Mucosa of stomach (tissue), 1 donor: ENCODE results near the gene CELSR1.

Experiments used
- H3K27me3 ChIP-seq: one replicate; pipeline ENCODE4 v1.7.0; 2013; ENCODE audit warnings: mild to moderate bottlenecking, low read length; ENCODE audit not compliant: control insufficient read depth, insufficient read depth
- H3K36me3 ChIP-seq: one replicate; pipeline ENCODE4 v1.7.0; 2013; ENCODE audit warnings: low read length; ENCODE audit not compliant: control insufficient read depth, insufficient read depth
- H3K4me1 ChIP-seq: one replicate; pipeline ENCODE4 v1.7.0; 2013; ENCODE audit warnings: mild to moderate bottlenecking, low read length; ENCODE audit not compliant: control insufficient read depth, insufficient read depth
- H3K4me3 ChIP-seq: one replicate; pipeline ENCODE4 v1.7.0; 2013; ENCODE audit warnings: low read length
- H3K9ac ChIP-seq: one replicate; pipeline ENCODE4 v1.7.0; 2013; ENCODE audit warnings: mild to moderate bottlenecking, low read length, moderate library complexity
- H3K9me3 ChIP-seq: one replicate; pipeline ENCODE4 v1.7.0; 2013; ENCODE audit warnings: mild to moderate bottlenecking, low read length, moderate library complexity; ENCODE audit not compliant: control insufficient read depth
- donor health status: Pancreatic carcinoma.

Gene CELSR1

DNA sequence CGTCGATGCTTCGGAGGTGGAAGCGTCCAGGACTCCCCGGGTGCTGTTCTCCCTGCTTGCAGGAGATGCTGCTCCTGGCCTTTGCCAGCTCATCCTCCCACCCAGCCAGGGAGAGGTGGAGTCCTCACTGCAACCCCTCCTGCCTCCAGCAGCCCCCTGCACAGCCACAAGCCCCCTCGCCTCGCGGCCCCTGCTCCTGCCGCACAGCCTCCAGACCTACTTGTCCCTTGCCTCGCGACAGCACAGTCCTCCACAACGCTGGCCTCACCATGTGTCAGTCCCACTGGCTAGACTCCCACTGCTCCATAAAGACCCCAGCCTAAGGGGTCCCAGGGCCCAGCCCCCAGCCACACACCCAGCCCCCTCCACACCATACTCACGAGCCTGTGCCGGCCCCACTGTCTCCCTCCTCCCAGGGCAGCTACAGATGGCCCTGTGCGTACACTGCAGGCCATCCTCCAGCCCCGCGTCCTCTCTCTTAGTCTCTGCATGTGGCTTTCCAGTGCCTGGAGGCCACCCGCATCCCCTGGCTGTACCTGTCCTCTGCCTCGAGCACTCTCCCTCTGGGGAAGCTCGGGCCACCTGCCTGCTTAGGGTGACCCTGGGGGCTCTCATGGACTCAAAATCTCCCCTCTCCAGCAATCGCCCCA is 91.5 kb downstream of the CELSR1 start:
- Histone ChIP-seq H3K9ac (no peak overlapping the region), H3K9me3 (no peaks in the 10 kb centered on the region), H3K36me3 (no peaks in the 10 kb centered on the region), H3K27me3 (peaks cover 4% of the 10 kb centered on the region), H3K4me3 (no peak overlapping the region), H3K4me1 (peaks cover 28% of the 10 kb centered on the region)

DNA sequence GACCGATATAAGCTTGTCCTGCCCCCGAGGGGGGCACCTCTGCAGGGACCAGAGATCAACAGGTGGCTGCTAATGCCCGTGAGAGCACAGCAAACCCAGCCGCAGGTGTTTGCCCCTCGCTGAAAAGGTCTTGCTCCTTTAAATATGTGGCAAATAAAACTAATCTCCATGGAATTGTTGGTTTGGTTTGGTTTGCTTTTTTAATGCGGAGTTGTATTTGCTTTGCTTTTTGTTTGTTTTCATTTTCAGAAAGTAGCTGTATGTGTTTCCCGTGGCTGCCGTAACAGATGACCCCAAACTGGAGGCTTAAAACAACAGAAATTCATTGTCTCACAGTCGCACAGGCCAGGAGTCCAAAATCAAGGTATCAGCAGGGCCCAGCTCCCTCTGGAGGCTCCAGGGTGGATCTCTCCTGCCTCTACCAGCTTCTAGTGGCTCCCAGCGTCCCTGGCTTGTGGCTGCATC is 93.0 kb downstream of the CELSR1 start:
- peak overlapping the region; percentile 50 for H3K9ac ChIP-seq
- H3K27me3 ChIP-seq: no peaks in the 10 kb centered on the region
- peaks cover 22% of the 10 kb centered on the region for H3K4me1 ChIP-seq
- H3K36me3 ChIP-seq: no peaks in the 10 kb centered on the region
- no peak overlapping the region for H3K4me3 ChIP-seq
- no peaks in the 10 kb centered on the region for H3K9me3 ChIP-seq

DNA sequence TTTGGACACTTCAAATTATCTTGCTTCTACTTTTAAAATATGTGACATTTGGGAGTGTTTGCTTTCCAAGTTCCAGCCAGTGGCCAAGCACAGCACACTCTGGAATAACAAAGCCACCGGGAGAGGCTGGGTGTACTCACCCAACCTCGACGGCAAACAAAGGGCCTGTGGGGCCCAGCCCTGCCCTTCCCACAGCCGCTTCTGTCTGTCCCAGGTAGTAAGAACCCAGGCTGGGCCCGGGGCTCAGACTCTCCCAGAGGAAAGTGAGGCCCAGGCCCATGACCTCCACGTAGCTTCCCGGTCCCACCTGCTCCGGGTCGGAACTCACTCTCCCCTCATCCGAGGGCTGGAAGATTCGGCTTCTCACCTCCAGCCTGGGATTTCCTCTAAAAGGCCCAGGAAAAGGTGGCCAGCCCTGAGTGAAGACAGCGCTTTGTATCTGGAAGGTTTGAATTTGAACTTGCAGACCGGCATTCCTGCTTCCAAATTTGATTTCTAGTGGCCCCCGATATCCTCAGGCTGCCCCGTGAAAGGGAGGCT is 93.5 kb downstream of the CELSR1 start:
- peak overlapping the region; percentile 50 for H3K9ac ChIP-seq
- no peak overlapping the region for H3K4me3 ChIP-seq
- H3K9me3 ChIP-seq: no peaks in the 10 kb centered on the region
- no peaks in the 10 kb centered on the region for H3K36me3 ChIP-seq
- no peaks in the 10 kb centered on the region for H3K27me3 ChIP-seq
- H3K4me1 ChIP-seq: peaks cover 22% of the 10 kb centered on the region

DNA sequence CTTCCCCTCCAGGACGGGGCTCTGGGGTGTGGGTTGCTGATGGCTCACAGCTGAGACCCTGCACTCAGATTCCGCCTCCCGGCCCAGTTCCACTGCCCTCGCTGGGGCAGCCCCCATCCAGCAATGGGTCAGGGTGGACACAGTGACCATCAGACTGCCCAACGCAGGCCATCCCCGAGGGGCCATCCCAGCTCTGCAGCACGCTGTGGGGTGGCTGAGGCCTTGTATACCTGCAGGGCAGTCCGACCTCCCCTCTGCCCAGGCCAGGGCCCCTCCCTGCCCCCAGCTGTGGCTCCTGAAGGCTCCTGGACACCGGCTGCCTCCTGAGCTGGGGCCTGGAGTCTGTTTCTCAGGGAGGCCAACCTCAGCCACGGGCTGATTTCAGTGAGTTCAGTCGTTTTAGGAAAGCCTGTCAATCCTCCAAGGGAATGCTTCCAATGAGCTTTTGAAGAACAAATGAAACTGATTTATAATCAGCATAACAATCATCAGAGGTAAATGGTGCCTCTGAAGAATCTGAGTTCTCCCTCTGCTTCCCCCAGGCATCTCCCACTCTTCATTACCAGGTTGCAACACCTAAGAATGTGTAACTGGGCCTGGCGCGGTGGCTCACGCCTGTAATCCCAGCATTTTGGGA is 95.1 kb downstream of the CELSR1 start:
- H3K27me3 ChIP-seq: no peaks in the 10 kb centered on the region
- H3K4me3 ChIP-seq: no peak overlapping the region
- H3K36me3 ChIP-seq: no peaks in the 10 kb centered on the region
- no peaks in the 10 kb centered on the region for H3K9me3 ChIP-seq
- H3K9ac ChIP-seq: no peak overlapping the region
- H3K4me1 ChIP-seq: peaks cover 22% of the 10 kb centered on the region

DNA sequence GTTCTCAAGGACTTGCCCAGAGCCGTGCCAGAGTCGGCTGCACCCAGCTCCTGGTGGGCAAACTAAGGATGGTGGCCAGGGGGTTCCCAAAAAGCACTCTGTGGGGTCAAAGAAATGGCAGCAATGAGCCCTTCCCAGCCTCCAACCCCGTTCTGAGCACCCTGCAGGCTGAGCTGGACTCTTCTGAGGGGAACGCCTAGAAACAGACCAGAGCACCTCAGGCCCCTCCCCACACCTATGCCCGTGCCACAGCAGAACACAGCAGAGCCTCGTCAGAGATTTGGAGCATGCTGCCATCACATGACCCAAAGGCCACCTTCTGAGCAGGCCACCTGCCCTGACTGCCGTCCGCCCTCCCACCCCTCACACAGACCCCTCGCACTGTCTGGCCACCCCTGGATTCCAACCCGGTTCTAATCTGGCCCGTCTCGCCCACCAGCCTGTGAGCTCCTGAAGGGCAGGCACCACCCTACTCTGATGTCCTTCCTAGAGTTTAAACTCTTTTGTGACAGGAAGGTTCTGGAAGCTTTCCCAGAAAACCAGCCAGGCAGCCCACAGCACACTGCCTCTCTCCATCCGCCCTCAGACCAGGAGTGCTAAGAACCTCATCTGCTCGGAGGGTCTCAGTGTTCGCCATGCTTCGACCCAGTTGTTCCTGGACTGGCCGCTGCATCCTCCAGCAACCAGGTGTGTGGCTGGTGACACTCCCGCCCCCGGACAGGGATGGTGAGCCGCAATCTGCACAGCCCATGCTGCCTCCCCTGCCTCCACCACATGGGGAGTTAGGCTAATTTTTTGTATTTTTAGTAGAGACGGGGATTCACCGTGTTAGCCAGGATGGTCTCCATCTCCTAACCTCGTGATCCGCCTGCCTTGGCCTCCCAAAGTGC is 97.6 kb downstream of the CELSR1 start:
- no peak overlapping the region for H3K4me3 ChIP-seq
- H3K9ac ChIP-seq: no peak overlapping the region
- peaks cover 22% of the 10 kb centered on the region for H3K4me1 ChIP-seq
- H3K36me3 ChIP-seq: no peaks in the 10 kb centered on the region
- H3K27me3 ChIP-seq: no peaks in the 10 kb centered on the region
- H3K9me3 ChIP-seq: no peaks in the 10 kb centered on the region

DNA sequence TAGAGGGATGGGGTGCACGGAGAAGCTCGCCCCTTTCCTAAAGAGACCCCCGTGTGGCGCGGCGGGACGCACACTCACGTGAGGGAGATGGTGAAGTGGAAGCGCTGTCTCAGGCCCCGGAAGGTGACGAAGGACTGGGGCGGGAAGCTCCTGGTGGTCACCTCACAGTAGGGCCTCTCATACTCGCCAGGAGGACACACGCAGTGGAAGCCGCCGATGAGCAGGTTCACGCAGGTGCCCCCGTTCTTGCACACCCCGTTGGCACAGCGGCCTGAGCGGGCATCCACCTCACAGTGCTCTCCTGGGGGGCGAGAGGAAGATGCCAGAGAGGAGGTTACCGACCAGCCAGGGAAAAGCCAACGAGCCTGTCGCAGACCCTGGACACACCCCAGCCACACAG is 98.3 kb downstream of the CELSR1 start:
- Histone ChIP-seq H3K4me1 (peaks cover 15% of the 10 kb centered on the region), H3K27me3 (no peaks in the 10 kb centered on the region), H3K9ac (no peak overlapping the region), H3K9me3 (no peaks in the 10 kb centered on the region), H3K4me3 (no peak overlapping the region), H3K36me3 (no peaks in the 10 kb centered on the region)

DNA sequence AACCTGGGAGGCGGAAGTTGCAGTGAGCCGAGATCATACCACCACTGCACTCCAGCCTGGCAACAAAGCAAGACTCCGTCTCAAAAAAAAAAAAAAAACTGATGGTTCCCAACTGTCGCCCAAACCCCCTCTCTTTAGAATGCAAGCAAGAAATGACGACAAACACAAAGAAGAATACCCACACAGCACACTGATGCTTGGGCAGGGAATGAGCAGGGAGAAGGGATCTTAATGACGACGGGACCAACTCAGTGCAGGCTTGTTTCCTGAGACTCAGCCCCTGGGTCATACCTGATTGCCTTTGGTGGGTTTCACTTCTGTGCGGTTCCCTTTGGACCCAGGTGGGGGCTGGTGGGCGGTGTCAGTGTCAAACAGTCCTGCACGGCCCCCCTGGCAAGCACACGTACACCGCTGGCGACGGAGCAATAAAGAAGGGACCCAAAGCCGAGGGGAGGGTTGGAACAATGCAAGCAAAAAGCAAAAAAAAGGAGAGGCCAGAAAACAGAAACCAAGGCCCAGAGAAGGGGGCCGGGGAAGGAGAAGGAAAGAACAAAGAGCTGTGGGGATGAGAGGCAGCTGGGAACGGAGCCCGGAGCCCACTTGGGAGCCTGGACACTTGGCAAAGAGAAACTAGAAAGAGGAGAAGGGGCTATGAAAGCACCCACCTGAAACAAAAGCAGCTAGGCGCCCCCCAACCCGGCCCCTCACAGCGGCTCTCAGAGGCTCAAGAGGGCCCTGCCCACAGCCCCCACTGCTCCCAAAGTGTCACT is 99.6 kb downstream of the CELSR1 start:
- no peak overlapping the region for H3K4me3 ChIP-seq

DNA sequence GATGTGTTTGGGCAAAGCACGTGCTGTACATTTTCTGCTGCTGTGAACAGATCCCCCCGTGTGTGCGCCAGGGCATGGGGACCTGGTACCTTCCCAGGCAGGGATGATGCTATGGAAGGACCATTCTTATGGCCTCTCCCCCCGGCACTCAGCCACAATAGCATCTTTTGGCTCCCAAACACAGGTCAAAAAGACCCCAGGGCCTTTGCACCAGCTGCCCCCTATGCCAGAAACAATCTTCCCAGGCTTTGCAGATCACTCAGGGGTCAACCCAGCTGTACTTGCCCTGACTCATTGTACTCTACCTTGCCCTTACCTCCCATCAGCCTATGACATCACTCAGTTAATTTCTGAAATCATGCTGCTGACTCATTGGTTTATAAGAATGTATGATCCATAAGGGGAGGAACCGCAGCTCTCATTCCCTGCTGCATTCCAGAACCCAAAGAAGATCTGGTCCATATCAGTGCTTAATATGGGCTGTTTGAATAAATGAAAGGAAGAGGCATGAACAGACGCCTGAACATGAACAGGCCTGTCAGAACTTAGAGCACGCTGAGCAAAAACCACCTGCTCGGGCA is 100.7 kb downstream of the CELSR1 start:
- H3K4me1 ChIP-seq: peaks cover 13% of the 10 kb centered on the region
- no peaks in the 10 kb centered on the region for H3K9me3 ChIP-seq
- no peaks in the 10 kb centered on the region for H3K27me3 ChIP-seq
- no peaks in the 10 kb centered on the region for H3K36me3 ChIP-seq
- no peak overlapping the region for H3K4me3 ChIP-seq
- no peak overlapping the region for H3K9ac ChIP-seq

More for the DNA sequence above, 99.6 kb downstream of the CELSR1 start:
- H3K36me3 ChIP-seq: no peaks in the 10 kb centered on the region
- H3K4me1 ChIP-seq: peaks cover 6% of the 10 kb centered on the region
- no peaks in the 10 kb centered on the region for H3K27me3 ChIP-seq
- H3K9ac ChIP-seq: no peak overlapping the region
- no peaks in the 10 kb centered on the region for H3K9me3 ChIP-seq

DNA sequence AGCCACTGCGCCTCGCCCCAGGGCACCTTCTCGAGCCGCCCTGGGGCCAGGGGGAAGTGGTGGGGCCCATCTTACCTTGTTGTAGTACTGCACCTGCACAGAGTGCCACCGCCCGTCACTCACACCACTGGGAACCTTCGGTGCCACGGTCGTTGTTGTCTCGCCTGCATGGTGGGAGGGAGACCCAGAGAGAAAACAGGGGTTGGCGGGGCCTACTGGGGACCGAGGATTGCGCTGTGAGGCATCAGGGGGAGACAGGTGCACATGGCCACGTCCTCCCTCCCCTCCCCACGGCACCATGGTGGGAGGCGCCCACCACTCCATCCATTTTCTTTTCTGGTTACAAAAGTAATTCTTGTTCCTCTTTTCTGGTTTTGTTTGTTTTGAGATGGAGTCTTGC is 104.1 kb downstream of the CELSR1 start:
- Histone ChIP-seq H3K36me3 (no peaks in the 10 kb centered on the region), H3K4me1 (peaks cover 25% of the 10 kb centered on the region), H3K9ac (no peak overlapping the region), H3K27me3 (no peaks in the 10 kb centered on the region), H3K9me3 (no peaks in the 10 kb centered on the region), H3K4me3 (no peak overlapping the region)

DNA sequence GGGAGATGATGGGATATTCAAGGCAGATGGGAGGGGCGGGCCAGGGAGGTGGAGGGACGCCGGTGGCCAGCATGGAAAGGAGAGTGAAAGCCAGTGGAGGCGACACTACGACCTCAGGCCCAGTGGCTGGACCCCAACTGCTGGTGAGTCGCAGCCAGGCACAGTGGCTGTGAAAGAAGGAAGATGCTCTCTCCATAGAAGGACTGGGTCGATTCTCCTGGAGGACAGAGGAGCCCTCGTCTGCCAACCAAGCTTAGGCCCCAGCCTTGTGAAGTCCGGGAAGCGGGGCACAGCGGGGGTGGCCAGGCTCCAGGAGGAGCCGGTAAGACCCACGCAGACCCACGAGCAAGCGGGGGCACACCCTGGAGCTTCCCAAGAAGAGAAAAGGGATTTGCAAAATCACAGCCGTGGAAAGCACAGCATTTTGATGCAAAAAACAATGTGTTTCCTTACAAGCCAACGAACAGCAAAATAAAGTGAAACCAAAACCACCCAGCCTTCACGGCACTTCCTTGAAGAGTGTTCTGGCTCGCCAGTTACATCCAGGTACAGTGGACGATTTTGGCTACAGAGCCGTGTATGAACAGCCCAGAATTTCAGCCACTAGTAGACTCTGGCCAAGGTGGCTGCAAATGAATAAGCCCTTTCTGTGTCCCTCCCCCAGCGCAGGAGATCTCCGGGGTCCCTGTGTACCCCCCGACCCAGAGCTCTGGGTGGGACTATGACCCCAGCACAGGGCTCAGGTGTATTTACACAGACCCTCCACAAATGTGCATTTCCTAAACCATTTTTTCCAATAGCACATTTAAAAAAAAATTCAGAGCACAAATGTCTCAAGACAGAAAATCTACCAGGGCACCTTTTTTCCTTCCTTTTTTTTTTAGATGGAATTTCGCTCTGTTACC is 105.0 kb downstream of the CELSR1 start:
- Histone ChIP-seq H3K9ac (peak overlapping the region; percentile 85), H3K4me1 (peaks cover 25% of the 10 kb centered on the region), H3K4me3 (peak overlapping the region; percentile 75)

More for the DNA sequence above, 105.0 kb downstream of the CELSR1 start:
- Histone ChIP-seq H3K9me3 (no peaks in the 10 kb centered on the region), H3K27me3 (no peaks in the 10 kb centered on the region), H3K36me3 (no peaks in the 10 kb centered on the region)
